NCI-H128 (cell line): Measurements from ENCODE around the gene SLC15A1.

Experiments
- DNase-seq: peaks from one replicate; lab custom pipeline; 2025; ENCODE audit not compliant: unreplicated experiment; lab: John Stamatoyannopoulos, UW

Gene SLC15A1

DNA sequence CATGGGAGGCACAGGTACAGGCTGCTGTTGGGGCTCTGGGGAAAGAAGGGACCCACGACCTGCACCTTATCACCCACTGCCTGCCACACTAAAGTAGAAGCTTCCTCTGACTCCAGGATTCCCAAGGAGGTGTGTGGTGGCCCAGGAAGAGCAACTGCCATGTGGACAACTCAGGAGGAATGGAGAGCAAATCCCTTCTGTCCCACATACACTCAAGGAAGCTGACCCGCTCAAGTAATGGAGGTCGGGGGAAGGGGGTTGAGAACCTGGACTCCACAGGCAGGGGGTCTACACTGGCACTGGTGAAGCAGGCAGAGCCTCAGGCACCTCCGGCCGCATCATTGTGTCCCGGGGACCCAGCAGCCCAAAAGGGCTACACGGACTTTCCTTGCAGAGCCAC, 29.4 kb upstream of the SLC15A1 start:
- no peak for DNase-seq

DNA sequence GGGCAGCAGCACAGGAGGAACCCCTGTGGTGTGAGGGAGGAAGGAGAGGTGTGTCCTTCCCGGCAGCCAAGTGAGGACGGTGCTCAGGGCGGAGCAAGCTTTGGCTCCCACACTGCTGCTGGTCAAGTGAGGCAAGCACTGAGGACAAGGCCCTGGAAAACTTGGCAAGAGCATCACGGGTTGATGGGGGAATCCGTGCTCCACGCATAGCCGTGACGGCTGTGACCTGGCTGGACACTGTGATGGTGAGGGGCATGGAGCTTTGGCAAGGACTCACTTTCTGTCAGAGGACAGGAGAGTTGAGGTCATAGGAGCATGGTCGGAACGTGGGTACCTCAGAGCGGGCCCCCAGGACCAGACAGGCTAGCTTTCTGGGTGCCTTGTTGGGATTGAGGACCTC, 29.0 kb upstream of the SLC15A1 start:
- no peak for DNase-seq

DNA sequence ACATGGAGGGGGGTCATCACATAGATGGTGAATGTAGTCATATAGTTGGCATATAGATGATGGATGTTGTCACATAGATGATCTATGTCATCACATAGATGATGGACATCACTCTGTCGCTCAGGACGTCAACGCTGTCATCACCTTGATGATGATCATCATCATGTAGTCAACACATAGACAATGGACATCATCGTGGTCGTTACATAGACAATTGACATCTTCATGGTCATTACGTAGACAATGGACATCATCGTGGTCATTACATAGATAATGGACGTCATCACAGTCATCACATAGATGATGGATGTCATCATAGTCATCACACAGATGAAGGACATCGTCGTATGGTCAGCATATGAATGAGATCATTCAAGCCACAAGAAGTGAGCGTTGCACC, 28.6 kb upstream of the SLC15A1 start:
- DNase-seq: no peak

DNA sequence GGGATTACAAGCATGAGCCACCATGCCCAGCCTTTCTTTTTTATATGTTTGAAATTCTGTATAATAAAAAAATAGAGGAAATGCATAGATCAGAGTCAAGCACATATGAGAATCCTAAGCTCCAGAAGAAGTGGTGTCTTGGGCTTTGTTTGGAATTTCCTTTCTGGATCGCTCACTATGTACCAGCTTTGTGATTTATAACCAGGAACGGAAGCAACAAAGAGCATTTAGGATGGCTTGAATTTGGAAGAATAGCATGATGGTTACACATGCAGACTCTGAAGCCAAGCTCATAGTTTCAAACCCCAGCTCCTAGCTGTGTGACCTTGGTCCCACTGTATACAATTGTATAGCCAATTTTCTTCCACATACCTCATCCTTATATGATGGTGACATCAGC, 28.0 kb upstream of the SLC15A1 start:
- no peak for DNase-seq

DNA sequence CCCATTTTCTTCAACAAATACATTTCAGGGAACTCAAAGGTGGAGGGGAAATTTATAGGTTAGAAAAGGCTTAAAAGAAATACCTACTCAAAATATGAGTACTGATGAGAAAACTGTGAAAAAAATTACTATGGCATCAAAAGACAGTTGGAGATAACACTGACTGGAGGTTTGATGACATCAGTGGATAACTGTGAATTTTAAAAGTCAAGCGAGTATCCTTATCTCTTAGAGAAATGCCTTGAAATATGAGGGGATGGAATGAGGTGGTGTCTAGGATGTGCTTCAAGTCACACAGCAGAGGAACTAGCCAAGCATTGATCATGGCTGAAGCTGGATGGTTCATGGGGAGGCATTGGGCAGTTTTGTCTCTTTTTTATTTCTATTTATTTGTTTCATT, 27.2 kb upstream of the SLC15A1 start:
- no peak for DNase-seq

DNA sequence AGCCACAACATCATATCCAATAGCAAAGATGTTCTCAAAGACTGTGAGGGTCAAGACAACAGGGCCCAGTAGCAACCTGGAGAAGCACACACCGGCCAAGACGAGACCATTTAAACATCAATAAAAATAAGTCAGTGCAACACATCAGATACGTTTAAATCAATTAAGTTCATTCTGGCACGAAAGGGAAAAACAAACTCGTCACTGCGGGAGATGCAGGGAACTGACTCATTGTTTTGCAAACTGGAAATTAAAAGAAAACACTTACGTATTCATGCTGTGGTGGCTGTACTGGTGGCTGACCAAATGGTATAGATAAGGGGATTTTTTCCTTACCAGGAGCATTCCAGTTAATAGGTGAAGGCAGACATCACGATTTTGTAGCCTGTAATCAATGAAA, 26.3 kb upstream of the SLC15A1 start:
- DNase-seq: no peak

GRCh38 chr13:98776644-98777043, 24.2 kb upstream of the SLC15A1 start:
- DNase-seq: no peak

GRCh38 chr13:98775844-98776598, 23.5 kb upstream of the SLC15A1 start:
- DNase-seq: no peak

DNA sequence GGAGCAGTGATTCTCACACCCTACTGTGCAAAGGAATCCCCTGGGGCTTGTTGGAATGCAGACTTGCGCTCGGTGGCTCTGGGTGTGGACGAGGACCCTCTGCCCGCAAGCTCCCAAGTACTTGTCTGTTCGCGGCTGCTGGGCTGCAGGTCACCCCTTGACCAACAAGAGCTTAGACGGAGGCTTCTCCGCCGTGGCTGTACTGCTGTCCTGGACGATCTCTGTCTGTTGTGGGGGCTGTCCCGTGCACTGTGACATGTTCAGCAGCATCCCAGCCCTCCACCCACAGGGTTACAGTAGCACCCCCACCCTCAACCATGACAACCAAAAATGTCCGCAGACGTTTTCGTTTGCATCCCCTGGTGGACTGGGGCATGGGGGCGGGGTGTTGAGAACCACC, 22.9 kb upstream of the SLC15A1 start:
- DNase-seq: no peak

DNA sequence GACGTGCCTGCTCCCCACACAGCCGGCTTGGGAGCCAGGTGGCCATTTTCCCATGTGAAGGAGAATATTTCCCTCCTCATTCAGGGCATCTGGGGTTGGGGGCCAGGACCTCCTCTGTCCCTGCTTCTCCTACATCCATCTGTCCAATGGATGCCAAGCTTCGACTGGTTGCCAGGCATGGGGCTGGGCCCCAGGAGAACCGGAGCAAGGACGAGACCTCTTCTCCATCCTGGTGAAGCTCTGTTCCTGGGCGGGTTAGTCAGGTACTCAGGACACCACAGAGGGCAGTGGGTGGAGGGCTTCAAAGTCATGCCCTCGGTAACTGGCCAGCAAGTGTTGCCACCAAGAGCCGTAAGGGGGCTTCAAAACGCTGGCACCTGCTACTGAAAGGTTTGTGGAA, 22.3 kb upstream of the SLC15A1 start:
- DNase-seq: no peak

DNA sequence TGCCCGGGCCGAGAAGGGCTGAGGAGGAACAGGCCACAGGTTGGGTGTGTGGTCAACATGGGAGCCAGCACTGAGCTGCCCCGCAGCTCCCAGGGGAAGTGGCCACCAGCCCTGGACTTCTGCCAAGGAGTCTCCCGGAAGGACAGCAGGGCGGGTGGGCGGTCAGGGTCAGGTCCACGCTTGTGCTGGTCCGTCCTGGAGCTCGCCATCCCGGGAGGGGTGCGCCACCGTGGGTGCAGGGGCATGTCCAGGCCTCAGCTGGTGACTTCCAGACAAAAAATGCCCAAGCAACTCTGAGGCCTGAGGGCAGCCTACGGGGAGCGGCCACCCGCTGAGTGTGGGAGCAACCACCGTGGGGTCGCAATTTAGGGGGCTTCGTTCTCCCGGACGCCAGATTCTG, 21.4 kb upstream of the SLC15A1 start:
- DNase-seq: no peak

DNA sequence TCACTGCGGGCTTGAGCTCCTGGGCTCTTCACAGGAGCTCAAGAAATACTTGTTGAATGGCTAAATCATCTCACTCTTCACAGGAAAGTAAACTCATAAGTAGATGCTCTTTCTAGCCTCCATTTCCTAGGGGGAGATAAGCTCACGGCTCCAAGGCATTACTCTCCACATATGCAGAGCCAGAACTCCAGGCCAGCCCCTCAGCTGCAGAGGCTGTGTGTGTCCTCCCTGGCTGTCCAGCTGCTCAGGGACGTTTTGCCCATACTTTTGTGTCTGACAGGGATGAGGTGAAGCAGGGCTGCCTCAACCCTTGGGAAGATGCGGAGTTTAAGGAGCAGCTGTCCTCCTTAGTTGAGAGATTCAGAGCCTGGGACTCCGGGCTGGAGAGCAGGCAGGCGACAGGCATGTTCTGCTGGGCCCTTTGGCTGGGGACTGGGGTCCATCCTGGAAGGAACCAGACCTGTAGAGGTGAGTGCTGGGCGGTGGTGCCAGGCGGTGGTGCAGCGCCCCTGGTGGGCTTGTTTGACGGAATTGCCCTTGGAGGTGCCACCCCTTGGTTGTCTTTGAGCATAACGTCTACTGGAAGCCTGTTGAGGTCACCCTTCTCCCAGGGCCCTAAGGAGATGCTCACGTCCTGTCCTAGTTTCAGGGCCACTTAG, 20.5 kb upstream of the SLC15A1 start:
- DNase-seq: no peak

DNA sequence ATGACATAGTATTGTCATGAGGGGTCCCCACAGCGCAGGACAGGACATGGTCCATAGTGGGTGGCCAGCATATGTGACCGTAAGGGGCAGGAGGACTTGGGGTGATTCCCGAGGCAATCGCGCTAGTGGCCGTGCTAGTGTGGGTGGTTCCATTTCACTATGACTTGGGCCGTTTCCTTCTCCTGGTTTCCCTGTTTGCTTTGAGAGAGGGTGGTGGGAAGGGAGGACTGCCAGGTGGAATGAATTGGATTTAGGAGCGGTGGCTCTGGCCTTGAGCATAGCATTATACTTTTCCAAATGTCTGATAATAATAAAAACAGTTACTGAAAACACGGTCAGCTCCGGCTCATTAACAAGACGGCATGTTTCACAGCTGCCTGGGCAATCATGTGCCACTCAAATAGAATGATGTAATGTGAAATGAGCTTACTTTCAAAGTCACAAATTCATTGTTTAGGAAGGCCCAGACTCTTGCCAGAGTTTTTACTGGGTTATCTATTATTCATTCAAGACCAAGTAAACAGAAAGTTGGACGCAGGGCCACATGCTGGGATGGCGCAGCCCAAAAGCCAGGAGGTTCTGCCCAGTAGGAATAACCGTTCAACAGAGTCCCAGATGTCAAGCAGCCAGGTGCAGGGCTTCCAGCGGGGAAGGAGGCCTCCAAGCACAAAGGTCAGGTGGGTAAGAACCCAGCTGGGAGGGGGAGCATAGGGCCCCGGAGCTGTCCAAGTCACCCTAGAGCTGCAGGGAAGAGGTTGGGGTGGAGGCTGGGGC, 19.6 kb upstream of the SLC15A1 start:
- DNase-seq: no peak

DNA sequence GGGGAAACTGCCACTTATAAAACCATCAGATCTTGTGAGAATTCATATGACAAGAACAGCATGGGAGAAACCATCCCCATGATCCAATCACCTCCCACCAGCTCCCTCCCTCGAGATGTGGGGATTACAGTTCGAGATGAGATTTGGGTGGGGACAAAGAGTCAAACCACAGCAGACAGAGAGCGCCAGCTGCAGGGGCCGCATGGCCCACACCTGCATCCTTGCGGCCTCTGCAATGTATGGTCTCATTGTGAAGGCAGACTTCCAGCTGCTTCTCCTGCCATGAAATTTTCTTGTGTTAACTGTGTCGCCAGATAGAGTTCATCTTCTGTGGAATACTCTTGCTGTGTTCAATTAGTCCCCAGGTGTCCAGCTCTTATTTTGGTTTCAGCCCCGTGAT, 17.3 kb upstream of the SLC15A1 start:
- DNase-seq: no peak

DNA sequence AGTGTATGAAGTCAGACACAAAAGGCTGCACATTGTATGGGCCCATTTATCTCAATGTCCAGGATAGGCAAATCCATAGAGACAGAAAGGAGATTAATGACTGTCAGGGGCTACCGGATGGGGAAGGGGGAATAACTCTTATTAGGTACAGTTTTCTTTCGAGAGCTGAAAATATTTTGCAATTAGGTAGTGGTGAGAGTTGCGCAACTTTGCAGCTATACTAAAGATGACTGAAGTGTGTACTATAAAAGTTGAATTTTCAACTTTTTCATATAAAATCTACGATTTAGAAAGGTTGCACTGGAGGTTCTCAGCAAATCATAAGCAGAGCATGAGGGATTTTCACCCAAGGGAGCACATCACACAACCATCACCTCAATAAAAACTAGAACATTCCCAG, 16.1 kb upstream of the SLC15A1 start:
- DNase-seq: no peak

DNA sequence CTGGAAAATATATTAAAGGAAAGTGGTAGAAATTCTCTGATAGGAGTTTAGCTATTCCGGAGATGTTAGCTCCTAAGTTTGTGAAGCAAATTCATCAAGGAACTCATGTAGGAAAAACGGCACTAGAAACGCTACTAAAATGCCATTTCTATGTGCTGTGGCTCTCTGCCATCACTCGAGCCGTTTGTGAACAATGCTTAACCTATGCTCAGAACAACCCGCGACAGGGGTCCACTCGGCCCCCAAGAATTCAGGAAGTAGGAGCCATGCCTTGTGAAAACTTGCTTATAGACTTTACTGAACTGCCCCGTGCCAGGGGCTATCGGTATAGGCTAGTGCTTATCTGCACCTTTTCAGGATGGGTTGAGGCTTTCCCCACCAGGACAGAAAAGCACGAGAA, 14.2 kb upstream of the SLC15A1 start:
- DNase-seq: no peak

DNA sequence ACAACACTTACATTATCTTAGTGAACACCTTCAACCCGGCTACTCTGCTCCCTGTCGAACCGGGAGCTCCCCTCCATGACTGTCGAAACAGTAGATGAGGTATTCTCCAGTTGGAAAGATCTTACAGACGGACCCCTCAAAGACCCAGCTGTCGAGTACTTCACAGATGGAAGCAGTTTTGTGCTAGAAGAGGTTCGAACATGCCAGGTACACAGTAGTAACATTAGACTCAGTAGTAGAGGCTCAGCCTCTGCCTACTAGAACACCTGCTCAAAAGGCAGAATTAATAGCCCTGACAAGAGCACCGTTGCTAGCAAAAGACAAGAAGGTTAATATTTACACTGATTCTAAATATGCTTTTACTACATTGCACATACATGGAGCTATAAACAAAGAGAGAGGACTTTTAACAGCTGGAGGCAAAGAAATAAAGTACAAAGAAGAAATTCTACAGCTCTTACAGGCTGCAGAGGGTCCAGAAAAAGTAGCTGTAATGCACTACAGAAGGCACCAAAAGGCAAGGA, 13.6 kb upstream of the SLC15A1 start:
- DNase-seq: no peak

DNA sequence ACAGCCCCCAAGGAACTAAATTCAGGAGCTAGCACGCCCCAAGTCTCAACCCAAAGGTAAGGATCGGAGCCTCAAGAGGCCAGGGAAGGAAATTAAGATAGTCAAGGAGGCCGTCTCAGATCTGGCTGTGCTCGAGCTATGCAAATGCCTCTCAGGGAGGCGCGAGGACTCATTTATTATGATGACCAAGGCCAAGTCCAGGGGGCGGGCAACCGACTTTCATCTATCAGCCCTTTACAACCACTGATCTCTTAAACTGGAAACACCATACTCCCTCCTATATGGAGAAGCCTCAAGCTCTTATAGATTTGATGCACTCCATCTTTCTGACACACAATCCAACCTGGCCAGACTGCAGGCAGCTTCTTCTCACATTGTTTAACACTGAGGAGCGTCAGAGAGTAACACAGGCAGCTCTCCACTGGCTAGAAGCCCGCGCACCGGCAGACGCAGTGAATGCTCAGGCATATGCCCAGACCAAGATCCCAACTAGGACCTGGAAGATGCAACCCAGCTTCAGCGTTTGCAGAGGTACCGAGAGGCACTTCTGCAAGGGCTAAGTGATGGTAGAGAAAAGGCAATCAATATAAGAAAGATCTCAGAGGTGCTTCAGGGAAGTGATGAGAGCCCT, 9.6 kb upstream of the SLC15A1 start:
- DNase-seq: no peak

DNA sequence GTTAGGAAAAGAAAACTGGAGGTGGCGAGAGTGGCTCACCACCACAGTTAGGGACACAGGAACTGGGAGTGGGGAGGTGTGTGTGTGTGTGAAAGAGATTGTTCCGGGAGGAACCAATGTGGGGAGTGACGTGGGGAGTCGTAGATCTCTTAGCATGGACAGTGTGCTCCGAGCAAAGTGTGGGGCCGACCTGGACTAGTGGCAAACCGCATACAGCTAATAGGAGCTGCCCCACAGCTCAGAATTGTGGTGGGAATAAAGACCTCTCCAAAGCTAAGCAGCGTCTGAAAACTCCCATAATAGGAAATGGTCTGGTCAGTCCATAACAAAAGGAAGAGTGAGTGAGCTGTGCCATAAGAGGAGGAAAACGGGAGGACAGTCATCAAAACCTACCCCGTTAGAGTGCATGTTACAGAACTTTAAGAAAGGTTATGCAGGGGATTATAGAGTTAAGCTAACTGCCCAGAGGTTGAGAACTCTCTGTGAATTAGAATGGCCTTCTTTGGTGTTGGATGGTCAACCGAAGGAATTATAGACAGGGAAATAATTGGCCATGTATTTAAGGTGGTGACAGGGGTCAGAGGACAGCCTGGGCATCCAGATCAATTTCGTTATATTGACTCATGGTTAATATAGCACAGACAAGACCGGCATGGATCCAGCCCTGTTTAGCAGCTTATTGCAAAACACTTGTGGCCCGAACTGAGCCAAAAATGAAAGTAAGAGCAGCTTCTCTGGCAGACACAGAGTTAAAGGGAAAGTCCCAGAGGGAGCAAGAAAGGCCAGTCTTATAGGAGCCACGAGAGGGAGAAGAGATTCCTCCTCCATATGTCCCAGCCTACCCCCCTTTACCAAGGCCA, 8.9 kb upstream of the SLC15A1 start:
- no peak for DNase-seq

DNA sequence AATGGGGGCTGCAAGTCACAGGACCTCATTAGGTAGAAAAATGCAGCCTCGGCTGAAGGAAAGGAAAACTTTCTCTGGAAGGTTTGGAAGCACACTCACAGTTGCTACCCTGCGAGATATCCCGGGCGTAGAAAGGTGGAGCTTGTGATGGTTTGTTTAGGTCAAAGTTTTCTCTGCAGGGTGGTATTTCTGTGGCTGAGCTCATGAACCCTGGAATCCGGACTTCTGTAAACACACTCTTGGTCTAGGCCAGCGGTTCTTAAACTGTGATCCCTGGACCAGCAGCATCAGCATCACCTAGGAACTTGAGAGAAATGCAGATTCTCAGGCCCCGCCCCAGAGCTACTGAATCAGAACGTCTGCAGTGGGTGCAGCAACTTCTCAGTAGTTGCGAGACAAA, 3.3 kb upstream of the SLC15A1 start:
- DNase-seq: no peak

DNA sequence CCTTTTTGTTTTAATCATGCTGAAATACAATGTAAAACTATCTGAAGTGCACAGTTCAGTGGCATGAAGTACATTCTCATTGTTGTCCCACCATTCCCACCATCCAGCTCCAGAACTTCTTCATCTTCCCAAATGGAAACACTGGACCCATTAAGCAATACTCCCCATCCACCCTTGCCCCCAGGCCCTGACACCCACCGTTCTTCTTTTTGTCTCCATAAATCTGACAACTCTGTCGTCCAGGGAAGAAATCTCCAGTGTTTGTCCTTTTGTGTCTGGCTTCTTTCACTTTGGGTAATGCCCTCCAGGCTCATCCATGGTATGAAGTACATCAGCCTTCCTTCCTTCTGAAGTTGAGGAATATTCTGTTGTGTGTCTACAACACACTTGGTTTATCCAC, 2.6 kb upstream of the SLC15A1 start:
- no peak for DNase-seq
